Parietal lobe (tissue), 1 donor: ENCODE results near the gene PDLIM7. TPM values are rescaled to one million over a fixed set of nuclear protein-coding genes. Genes with fewer than 3 reads are reported as not detected.

ENCODE experiments used
- total RNA-seq: library from RNA; depleted of rRNA; stranded (reverse); fragments of >200 nt; gene quantifications from one replicate; pipeline ENCODE4 v1.2.3, GENCODE V29; 2014

PDLIM7 gene, protein sequence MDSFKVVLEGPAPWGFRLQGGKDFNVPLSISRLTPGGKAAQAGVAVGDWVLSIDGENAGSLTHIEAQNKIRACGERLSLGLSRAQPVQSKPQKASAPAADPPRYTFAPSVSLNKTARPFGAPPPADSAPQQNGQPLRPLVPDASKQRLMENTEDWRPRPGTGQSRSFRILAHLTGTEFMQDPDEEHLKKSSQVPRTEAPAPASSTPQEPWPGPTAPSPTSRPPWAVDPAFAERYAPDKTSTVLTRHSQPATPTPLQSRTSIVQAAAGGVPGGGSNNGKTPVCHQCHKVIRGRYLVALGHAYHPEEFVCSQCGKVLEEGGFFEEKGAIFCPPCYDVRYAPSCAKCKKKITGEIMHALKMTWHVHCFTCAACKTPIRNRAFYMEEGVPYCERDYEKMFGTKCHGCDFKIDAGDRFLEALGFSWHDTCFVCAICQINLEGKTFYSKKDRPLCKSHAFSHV
- total RNA-seq: 9.1 TPM

DNA sequence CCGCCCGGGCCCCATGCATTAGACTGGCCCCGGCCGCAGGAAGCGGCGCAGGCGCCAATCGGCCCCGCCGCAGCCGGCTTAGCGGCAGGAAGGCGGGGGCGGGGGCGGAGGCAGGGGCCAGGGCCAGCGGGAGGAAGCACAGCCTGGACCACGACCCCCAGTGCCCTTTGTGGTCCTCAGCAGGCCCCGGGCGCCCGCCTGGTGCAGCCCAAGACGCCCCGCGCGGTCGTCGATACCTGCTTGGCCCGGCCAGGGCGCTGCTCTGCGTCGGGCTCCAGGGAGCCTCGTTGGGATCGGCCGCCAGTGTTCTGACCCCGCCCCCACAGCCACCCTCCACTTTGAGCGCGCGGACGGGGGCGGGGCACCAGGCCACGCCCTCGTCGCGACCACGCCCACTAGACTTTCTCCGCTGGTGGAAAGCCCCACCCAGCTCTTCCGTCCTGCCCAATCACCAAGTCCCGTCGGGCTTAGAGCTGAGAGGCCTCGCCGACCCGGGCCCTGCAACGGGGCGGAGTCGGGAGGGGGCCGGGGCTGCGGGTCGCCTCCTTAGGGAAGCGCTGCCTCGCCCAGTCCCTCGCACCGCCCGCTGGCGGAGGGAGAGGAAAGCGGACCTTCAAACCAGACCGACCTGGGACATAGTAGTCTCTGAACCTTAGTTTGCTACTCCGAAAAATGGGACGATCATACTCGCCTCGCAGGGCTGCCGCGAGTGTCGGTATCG, at the start of gene PDLIM7:
TSS of gene PDLIM7 (minus strand) at position 313 of the 721 bp plus-strand sequence. CDS start 1,092 bp downstream, outside the sequence.

DNA sequence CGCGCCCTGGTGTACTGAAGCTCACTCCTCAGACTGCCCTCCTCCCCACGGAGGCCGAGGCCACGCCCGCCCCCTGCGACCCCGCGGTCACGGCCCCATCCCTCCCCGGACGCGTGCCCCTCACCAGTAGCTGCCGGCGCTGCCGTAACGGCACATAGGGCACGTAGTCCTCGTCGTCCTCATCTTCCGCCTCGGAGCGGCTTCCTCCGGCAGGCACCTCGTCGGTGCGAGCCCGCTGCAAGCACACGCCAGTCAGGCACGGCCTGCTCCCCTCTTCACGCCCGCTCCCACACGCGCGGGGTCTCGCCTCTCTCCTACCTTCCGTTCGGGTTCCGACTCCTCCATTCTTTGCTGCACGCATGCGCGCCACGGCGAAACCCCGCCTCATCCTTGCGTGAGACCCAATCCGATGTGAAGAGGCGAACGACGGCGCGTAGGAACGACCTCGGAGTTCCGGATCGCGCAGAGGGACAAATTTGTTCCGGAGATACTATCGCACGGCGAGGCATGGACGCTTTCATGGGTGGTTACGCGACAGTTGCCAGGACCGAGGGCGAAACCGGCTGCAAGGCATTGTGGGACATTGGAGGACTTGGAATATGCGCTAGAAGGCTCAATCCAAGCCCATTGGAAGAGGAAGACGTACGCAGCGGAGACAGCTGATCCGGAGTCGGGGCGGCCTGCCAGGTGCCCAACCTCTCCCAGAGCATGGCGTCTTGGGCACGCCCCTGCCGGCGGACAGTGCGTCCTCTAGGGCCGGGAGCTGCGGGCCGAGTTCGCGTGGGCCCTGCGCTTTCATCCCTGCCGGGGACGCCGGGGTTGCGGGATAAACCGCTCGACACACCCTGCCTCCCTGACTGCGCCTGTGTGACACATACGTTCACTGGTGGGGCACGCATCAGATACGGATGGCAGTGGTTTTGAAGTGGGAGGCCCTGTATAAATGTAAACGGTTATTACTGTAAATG, 19.5 kb upstream of the PDLIM7 start, which contains the start of gene DDX41:
TSS of gene DDX41 (minus strand) at position 361 of the 968 bp plus-strand sequence. CDS start at position 345, 16 bp downstream.

DNA sequence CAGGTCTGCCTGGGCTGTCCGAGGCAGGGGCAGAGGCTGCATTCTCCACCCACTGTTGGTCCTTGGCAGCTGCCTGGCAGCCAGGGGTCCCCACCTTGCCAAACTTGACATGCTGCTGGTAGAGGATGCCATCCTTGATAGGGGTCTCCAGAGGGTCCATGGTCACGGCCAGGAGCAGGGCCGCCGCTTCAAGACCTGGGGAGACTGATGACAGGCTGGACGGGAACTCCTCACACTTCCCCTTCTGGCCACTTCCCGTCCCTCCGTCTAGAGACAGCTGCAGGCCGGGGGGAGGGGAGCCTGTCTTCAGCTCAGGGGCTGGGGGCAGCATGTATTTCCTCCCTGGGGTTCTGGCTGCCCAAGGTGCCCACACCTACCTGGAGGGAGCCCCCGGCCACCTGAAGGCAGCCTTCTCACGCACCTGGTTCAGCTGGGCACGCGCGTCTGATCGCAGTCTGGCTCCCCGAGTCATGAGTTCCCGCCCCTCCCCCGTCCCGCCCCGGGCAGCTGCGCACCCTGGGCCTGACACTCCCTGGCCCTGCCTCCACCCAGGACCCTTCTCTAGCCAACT, 12.1 kb upstream of the PDLIM7 start, which contains the start of gene DOK3:
TSS of gene DOK3 (minus strand) at position 446 of the 571 bp plus-strand sequence. CDS start at position 160, 286 bp downstream.

DNA sequence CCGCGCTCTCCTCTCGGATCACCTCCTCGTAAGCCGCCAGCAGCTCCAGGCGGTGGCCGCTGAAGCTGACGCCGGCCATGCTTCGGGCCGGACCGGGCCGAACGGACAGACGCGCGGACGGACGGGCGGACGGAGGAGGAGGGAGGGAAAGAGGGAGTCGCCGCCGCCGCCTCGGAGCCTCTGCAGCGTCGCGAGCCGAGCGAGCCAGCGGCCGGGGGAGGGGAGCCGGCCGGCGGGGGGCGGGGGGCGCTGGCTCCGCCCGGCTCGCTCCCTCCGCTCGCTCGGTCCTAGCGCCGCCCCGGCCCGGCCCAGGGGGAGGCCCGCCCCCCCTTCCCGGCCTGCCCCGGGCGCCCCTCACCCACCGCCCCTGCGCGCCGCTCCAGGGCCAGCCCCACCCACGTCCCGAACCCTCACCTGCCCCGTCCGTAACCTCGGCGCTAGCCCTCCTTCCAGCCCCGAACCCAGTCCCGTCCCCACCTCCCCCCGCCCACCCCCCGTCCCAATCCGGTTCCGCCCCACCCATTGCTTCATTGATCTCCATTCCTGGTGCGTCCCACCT, 23.9 kb downstream of the PDLIM7 start, which contains the start of gene DBN1:
TSS of gene DBN1 (minus strand) at position 192 of the 559 bp plus-strand sequence. CDS start at position 79, 113 bp downstream.

DNA sequence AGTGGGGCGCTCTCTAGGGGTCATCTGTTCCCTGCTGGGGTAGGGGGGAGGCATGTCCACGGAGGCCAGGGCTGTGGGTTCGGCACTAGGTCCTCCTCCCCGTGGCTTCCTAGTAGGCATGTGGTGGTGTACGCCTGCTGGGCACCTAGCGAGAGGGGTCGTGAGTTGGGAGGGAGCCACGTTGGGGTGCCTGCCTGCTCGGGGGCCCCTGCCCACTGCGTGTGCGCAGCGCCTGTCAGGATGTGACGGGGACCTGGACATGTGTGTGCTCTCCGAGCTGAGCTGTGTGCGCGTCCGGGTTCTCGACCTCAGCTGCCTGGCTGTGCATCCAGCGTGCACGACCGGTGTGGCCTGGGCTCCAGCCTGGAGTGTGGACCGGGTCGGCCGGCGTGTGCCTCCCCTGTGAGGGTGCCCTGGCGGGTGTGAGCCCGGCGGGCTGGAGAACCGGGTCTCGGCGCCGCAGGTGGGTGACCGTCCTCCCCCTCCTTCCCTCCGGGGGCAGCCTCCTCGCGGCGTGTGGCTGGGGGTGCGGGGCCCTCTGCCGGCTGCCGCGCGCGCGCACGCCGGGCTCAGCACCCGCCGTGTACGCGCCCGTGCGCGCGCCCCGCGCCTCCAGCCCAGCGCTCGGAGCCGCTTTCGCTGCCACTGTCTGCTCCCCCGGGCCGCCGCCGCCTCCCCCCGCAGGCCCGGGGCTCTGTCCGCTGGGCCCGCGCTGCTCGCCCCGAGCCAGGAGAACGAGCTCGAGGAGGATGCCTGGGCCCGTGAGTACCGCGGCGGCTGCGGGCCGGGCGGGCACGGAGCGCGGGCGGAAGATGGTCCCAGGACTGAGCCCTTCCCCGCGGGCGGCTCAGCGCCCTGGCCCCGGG, 51.0 kb downstream of the PDLIM7 start, which contains the start of gene PRR7:
TSS of gene PRR7 (plus strand) at position 615 of the 866 bp plus-strand sequence. CDS start 8,254 bp downstream, outside the sequence.

Other genes with a start within 250 kb of the PDLIM7 start
- 13.8 TPM for gene RAB24, start 193.9 kb downstream of the PDLIM7 start, total RNA-seq
- 29.7 TPM for gene PRELID1, start 193.8 kb downstream of the PDLIM7 start, total RNA-seq
- gene MXD3, start 185.7 kb downstream of the PDLIM7 start, total RNA-seq: 10.3 TPM
- 93.0 TPM for gene LMAN2, start 145.9 kb downstream of the PDLIM7 start, total RNA-seq
- 5.0 TPM for gene RGS14, start 139.7 kb downstream of the PDLIM7 start, total RNA-seq
- not detected for gene SLC34A1, start 113.2 kb downstream of the PDLIM7 start, total RNA-seq
- 1.6 TPM for gene PFN3, start 96.9 kb downstream of the PDLIM7 start, total RNA-seq
- 3.4 TPM for gene F12, start 88.0 kb downstream of the PDLIM7 start, total RNA-seq
- gene GRK6, start 70.9 kb downstream of the PDLIM7 start, total RNA-seq: 24.1 TPM
- 11.9 TPM for gene PRR7, start 50.8 kb downstream of the PDLIM7 start, total RNA-seq
- 224 TPM for gene DBN1, start 24.0 kb downstream of the PDLIM7 start, total RNA-seq
- 9.1 TPM for gene DOK3, start 12.2 kb upstream of the PDLIM7 start, total RNA-seq
- gene DDX41, start 19.4 kb upstream of the PDLIM7 start, total RNA-seq: 92.6 TPM
- gene FAM193B, start 57.0 kb upstream of the PDLIM7 start, total RNA-seq: 60.4 TPM
- gene TMED9, start 94.6 kb upstream of the PDLIM7 start, total RNA-seq: 24.4 TPM
- gene B4GALT7, start 102.5 kb upstream of the PDLIM7 start, total RNA-seq: 20.7 TPM